Fibroblast of pulmonary artery (primary cell): ENCODE results near the gene OSER1.

Experiments used
- DNase-seq: peaks from one replicate; pipeline ENCODE4 v3.0.0-alpha.2; 2010; ENCODE audit warnings: low read depth
- H3K4me3 ChIP-seq: replicated peaks from 2 replicates; pipeline ENCODE4 v1.5.1; 2011; ENCODE audit warnings: low read depth, mild to moderate bottlenecking, control low read depth, low read length, moderate library complexity
- CTCF ChIP-seq: IDR thresholded peaks from 2 replicates; pipeline ENCODE4 v1.5.1; 2011; ENCODE audit warnings: mild to moderate bottlenecking, control low read depth, low read length, inconsistent platforms; ENCODE audit errors: missing control alignments

OSER1 gene

GRCh38 chr20:44174996-44175765 lies 35.4 kb downstream of the OSER1 start:
- TF ChIP-seq CTCF: no peak
- DNase-seq: no peak
- H3K4me3 ChIP-seq: no peak overlapping the region

- H3K4me3 ChIP-seq: no peak overlapping the region
- TF ChIP-seq CTCF: no peak
- DNase-seq: no peak
Observed at GRCh38 chr20:44173846-44174245, 36.7 kb downstream of the OSER1 start.

DNA sequence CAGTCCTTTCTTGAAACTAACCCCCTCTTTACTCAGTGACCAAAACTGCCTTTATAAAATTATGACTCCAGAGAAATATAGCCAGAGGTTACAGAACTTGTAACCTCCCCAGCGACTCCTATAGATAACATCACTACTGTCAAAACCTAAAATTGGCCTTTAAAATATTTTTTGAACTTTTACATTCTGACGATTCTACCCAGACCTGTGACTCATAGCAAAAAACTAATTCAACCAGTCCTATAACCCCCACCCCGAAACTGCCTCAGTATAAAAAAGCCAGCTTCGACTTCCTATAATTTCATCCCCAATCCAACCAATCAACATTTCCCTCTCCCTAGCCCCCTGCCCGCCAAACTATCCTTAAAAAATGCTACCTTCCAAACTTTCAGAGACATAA lies 37.5 kb downstream of the OSER1 start:
- TF ChIP-seq CTCF: no peak
- DNase-seq: no peak
- no peak overlapping the region for H3K4me3 ChIP-seq

DNA sequence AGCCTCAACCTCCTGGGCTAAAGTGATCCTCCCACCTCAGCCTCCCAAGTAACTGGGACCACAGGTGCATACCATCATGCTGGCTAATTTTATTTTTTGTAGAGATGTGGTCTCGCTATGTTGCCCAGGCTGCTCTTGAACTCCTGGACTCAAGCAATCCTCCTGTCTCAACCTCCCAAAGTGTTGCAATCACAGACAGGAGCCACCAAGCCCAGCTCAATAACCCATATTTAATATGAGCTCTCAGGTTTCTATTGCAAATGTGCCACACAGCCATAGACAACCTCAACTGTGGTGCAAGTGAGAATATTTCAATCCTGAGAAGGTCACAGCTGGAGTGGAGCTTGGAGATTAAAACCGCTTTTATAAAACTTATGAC lies 38.0 kb downstream of the OSER1 start:
- TF ChIP-seq CTCF: no peak
- no peak for DNase-seq
- no peak overlapping the region for H3K4me3 ChIP-seq

DNA sequence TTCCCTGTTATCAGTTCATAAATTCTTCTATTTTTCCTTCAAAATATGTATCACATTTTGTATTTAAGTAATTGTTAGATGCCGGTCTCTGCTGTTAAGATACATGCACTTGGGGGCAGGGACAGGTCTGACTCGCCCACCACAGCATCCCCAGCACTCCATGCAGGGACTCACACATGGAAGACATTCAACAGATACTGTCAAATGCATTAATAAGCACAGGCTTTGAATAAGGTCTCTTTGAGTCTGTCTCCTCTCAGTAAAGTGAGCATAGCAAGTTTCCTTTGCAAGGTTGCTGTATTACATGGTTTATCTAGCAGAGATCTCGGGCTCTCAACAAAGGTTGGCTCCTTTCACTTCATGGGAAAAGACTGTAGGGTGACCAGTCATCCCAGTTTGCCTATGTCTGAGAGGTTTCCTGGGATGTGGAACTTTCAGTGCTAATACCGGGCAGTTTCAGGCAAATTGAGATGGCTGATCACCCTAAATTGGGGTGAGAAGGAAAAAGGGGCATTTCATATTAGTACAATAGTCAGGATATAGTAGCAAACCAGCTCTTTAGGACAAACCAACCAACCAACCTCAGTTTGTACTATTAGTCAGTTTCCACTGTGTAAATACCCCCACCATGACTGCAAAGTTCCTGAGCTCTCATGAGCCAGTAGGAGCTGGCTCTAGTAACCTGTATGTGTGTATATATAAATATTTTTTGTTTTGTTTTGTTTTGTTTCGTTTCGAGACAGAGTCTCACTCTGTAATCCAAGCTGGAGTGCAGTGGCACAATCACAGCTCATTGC lies 38.6 kb downstream of the OSER1 start:
- DNase-seq: no peak
- no peak for TF ChIP-seq CTCF
- no peak overlapping the region for H3K4me3 ChIP-seq

GRCh38 chr20:44170816-44171410 lies 39.7 kb downstream of the OSER1 start:
- TF ChIP-seq CTCF: no peak
- no peak overlapping the region for H3K4me3 ChIP-seq
- peak; percentile 42 for DNase-seq
